HG02870 (cell line): Measurements from ENCODE around the gene USP12.
"Not testable (repeated sequence)": the region's sequence is repeated elsewhere in the genome, so short reads cannot be mapped to it uniquely, and the experiment has no call there.

Source experiments
- ATAC-seq: cut with Tn5 transposase; IDR thresholded peaks from one replicate; pipeline ENCODE4 v1.9.1; 2021; ENCODE audit warnings: mild to moderate bottlenecking, moderate library complexity; ENCODE audit not compliant: unreplicated experiment

USP12 gene

DNA sequence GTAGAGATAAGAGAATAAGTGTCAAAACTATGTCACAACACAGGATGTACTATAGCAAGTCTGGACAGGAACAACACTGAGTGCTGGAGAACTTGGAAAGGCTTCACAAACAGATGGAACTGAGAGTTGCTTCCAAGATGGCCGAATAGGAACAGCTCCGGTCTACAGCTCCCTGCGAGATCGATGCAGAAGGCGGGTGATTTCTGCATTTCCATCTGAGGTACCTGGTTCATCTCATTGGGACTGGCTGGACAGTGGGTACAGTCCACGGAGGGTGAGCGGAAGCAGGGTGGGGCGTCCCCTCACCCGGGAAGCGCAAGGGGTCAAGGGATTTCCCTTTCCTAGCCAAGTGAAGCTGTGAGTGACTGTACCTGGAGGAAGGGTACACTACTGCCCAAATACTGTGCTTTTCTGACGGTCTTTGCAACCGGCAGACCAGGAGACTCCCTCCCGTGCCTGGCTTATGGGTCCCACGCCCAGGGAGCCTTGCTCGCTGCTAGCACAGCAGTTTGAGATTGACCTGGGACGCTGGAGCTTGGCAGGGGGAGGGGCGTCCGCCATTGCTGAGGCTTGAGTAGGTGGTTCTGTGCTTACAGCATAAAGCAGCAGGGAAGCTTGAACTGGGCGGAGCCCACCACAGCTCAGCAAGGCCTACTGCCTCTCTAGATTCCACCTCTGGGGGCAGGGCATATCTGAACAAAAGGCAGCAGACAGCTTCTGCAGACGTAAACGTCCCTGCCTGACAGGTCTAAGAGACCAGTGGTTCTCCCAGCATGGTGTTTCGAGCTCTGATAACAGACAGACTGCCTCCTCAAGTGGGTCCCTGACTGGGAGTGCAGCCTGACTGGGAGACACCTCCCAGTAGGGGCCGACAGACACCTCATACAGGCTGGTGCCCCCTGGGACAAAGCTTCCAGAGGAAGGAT is 46.0 kb downstream of the USP12 start:
- ATAC-seq: no peak

DNA sequence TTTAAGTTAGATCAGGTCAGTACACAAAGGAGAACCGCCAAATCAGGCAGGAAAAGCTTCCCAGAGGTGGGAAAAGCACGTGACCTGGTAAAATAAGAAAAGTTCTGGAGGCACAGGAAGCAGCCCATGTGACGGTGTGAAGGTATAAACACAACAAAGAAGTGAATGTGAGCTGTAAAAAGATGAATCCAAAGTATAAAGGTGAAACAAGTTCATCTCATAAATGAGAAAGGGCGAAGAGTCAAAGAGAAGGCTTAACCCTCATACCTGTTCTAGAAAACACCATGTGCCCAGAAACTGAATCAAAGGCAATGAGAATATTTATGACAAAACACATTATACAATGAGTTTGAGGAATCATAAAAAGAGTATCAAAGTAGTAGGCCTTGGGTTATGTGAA is 47.0 kb downstream of the USP12 start:
- no peak for ATAC-seq

DNA sequence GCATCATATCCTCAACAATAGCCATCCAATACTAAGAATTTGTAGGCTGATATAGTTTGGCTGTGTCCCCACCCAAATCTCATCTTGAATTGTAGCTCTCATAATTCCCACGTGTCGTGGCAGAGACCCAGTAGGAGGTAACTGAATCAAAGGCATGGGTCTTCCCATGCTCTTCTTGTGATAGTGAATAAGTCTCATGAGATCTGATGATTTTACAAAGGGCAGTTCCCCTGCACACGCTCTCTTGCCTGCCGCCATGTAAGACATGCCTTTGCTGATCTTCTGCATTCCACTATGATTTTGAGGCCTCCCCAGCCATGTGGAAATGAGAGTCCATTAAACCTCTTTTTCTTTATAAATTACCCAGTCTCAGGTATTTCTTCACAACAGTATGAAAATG is 48.2 kb downstream of the USP12 start:
- not testable (repeated sequence) for ATAC-seq

- ATAC-seq: no peak
Measured at GRCh38 chr13:27122036-27122435, 49.6 kb downstream of the USP12 start.

GRCh38 chr13:27120811-27121210 is 50.8 kb downstream of the USP12 start:
- ATAC-seq: no peak

GRCh38 chr13:27120011-27120410 is 51.6 kb downstream of the USP12 start:
- no peak for ATAC-seq

GRCh38 chr13:27118428-27119054 is 53.1 kb downstream of the USP12 start:
- ATAC-seq: no peak

GRCh38 chr13:27117952-27118351 is 53.7 kb downstream of the USP12 start:
- ATAC-seq: no peak

GRCh38 chr13:27117158-27117557 is 54.5 kb downstream of the USP12 start:
- ATAC-seq: no peak

GRCh38 chr13:27113436-27113835 is 58.2 kb downstream of the USP12 start:
- ATAC-seq: no peak

DNA sequence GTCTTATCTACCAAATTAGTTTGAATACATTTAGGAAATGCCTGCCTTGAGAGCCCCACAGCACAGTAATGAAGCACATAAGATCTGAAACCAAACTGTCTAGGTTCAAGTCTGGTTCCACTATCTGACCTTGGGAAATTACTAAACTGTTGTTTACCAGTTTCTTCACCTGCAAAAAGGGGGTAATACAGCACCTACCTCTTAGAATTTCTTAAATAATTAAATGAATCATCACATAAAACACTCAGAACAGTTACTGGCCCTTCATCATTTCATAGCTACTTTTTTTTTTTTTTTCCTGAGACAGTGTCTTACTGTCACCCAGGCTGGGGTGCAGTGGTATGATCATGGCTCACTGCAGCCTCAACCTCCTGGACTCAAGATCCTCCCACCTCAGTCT is 59.6 kb downstream of the USP12 start:
- ATAC-seq: no peak

DNA sequence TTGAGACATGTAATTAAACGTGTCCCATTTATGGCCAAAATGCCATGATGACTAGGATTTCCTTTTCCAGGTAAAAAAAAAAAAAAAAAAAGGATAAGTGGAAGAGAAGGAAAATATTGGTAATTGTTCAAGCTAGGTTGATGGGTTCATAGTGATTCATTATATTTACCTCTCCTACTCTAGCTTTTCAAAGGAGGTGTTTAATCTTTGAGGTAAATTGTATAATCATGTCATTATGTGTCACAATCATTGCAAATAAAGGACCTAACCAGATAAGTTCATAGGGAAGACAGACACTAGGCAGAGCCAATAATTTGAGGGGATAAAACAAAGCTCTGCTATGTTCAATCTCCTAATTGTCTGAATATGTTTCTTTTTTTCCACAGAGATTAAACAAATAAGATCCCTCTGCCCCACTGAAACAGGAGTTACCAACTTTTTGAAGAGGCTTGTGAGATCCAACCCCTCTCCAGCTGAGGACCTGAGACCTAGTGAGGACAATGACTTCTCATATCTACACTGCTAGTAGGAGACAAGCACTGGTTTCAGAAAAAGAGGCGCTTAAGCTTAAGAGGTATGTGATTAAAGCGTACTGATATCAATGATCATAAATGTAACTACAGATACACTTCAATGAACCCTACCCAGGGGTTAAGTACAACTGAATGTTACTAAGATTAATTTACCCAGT is 61.4 kb downstream of the USP12 start:
- ATAC-seq: no peak

- no peak for ATAC-seq
Measured at GRCh38 chr13:27106144-27106543, 65.5 kb downstream of the USP12 start.

DNA sequence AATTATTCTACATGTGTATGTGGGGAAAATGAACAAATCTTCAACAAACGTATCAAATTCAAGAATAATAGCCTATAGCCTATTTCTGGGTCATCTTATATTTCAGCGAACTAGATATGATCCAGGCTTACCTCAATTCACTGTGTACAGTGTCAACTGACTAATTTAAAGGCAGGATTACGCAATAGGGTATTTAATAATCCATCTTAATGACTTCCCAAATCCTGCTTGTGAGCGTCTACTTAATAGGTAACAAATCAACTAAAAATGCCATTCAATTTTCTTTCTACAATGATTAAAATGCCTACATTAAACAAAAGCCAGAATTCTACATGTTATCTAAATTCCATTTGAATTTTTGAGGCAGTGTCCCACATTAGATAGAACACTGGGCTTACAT is 67.0 kb downstream of the USP12 start:
- ATAC-seq: no peak

GRCh38 chr13:27101847-27102246 is 69.8 kb downstream of the USP12 start:
- no peak for ATAC-seq

- no peak for ATAC-seq
Measured at GRCh38 chr13:27101289-27101688, 70.3 kb downstream of the USP12 start.

DNA sequence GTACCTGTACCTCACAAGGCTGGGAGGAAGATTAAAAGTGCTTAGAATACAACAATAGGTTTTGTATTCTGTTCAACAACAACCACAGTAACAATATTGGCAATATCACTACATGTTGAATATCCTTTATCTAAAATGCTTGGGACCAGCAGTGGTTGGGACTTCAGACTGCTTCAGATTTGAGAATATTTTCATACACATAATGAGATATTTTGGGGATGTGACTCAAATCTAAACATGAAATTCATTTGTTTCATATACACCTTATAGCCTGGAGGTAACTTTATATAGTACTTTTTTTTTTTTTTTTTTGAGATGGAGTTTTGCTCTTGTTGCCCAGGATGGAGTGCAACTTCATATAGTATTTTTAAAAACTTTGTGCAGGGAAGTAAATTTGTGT is 73.9 kb downstream of the USP12 start:
- ATAC-seq: no peak

- no peak for ATAC-seq
Measured at GRCh38 chr13:27091451-27091850, 80.2 kb downstream of the USP12 start.

GRCh38 chr13:27088619-27089018 is 83.0 kb downstream of the USP12 start:
- no peak for ATAC-seq

DNA sequence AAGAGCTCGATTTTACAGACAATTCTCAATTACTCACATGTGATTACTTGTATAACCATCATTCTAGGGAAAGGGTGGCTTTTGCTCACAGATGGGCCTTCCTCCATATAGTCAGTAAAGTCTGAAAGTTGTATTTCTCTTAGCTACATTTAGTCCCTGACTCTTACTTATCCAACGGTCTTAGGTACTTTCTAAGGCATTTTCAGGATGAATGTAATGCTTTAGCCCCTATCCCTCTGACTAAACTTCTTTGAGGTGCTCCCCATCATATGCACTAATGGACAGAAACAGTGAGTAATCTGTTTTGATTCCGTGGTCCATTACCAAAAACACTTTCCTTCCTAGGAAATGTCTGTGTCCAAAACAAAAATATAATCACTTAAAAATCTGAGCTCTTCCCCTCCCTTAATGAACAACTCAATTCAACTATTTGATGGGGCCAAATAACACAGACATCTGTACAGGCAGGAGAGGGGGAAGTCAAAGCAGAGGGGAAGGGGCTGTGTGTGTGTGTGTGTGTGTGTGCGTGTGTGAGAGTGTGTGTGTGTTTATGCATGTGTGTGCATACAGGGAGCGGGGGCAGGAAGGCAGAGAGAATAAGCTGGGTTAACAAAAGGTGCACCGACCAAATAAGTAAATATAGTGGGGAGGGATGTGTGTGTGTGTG is 84.9 kb downstream of the USP12 start:
- no peak for ATAC-seq

DNA sequence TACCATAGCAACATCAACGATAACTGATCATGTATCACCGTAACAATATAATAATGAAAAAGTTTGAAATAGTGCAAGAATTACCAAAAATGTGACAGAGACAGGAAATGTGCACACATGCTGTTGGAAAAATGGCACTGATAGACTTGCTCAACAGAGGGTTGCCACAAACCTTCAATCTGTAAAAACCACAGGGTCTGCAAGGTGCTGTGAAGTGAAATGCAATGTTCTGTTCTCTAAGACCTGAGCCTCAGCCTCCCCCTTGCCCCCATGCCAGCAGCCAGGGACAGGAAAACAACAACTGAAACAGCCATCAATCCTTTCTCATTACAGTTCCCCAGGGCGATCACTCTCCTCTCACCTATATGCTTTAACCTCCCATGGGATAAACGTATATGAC is 88.4 kb downstream of the USP12 start:
- no peak for ATAC-seq
